Activated T-cell treated with anti-CD3 and anti-CD28 coated beads for 4 hours (primary cell): ENCODE results near the gene ZNF446.
"Not testable (repeated sequence)": the region's sequence is repeated elsewhere in the genome, so short reads cannot be mapped to it uniquely, and the experiment has no call there.

ENCODE experiments used
- DNase-seq: peaks from one replicate; pipeline ENCODE4 v3.0.0-alpha.2; 2020

ZNF446 gene

GRCh38 chr19:58507602-58508223 lies 31.6 kb downstream of the ZNF446 start:
- DNase-seq, result not testable (repeated sequence)

GRCh38 chr19:58509731-58510083 lies 33.6 kb downstream of the ZNF446 start:
- no peak for DNase-seq

- DNase-seq, result no peak
These were observed 34.1 kb downstream of the ZNF446 start for GRCh38 chr19:58510084-58510862.

GRCh38 chr19:58511353-58512208 lies 35.4 kb downstream of the ZNF446 start, which contains the start of gene SLC27A5:
SLC27A5 (minus strand) TSS chr19:58511992; CDS start chr19:58511955, 37 bp downstream.
- DNase-seq, result no peak

- DNase-seq, result no peak
These were observed 37.1 kb downstream of the ZNF446 start for GRCh38 chr19:58513213-58513693.

GRCh38 chr19:58513694-58514563 lies 37.8 kb downstream of the ZNF446 start:
- DNase-seq, result peak; percentile 90

- no peak for DNase-seq
These were observed 38.4 kb downstream of the ZNF446 start for GRCh38 chr19:58514564-58515022.

GRCh38 chr19:58515259-58515658 lies 39.1 kb downstream of the ZNF446 start:
- no peak for DNase-seq

GRCh38 chr19:58516246-58516836 lies 40.2 kb downstream of the ZNF446 start:
- DNase-seq, result no peak

- DNase-seq, result no peak
These were observed 41.0 kb downstream of the ZNF446 start for GRCh38 chr19:58516964-58517833.

- no peak for DNase-seq
These were observed 42.3 kb downstream of the ZNF446 start for GRCh38 chr19:58518256-58519086.

GRCh38 chr19:58519087-58519354 lies 42.9 kb downstream of the ZNF446 start:
- DNase-seq, result peak; percentile 28

- peak; percentile 78 for DNase-seq
These were observed 43.5 kb downstream of the ZNF446 start, which contains the start of gene ZBTB45 for GRCh38 chr19:58519355-58520256. ZBTB45 (minus strand) TSS chr19:58519810; CDS start chr19:58517673, 2,137 bp downstream.

- DNase-seq, result no peak
These were observed 44.1 kb downstream of the ZNF446 start for GRCh38 chr19:58520257-58520599.

GRCh38 chr19:58521651-58522050 lies 45.5 kb downstream of the ZNF446 start:
- no peak for DNase-seq

- DNase-seq, result no peak
These were observed 46.6 kb downstream of the ZNF446 start for GRCh38 chr19:58522709-58523108.

- no peak for DNase-seq
These were observed 53.3 kb downstream of the ZNF446 start for GRCh38 chr19:58529405-58529804.
